HEK293 (cell line): ENCODE measurements around the gene ZNF554.

Experiments
- KLF1 ChIP-seq: fragments of 450-650 bp; formaldehyde crosslinking; IDR thresholded peaks from 2 replicates; pipeline ENCODE4 v1.5.1; 2016; ENCODE audit warnings: missing biosample characterization, missing genetic modification characterization
- OSR2 ChIP-seq: fragments of 450-650 bp; formaldehyde crosslinking; IDR thresholded peaks from 2 replicates; pipeline ENCODE4 v1.5.1; 2016; ENCODE audit warnings: missing biosample characterization, missing genetic modification characterization
- OVOL3 ChIP-seq: fragments of 450-650 bp; formaldehyde crosslinking; IDR thresholded peaks from 2 replicates; pipeline ENCODE4 v1.5.1; 2016; ENCODE audit warnings: missing biosample characterization, missing genetic modification characterization
- SCRT2 ChIP-seq: fragments of 450-650 bp; formaldehyde crosslinking; IDR thresholded peaks from 2 replicates; pipeline ENCODE4 v1.5.1; 2016; ENCODE audit warnings: missing biosample characterization, missing genetic modification characterization
- SP2 ChIP-seq: fragments of 450-650 bp; formaldehyde crosslinking; IDR thresholded peaks from 2 replicates; pipeline ENCODE4 v1.5.1; 2016; ENCODE audit warnings: missing biosample characterization, missing genetic modification characterization
- TCF7L2 ChIP-seq: IDR thresholded peaks from 2 replicates; pipeline ENCODE4 v1.6.1; 2011; ENCODE audit warnings: low read depth, mild to moderate bottlenecking, inconsistent platforms, low read length, moderate library complexity, borderline replicate concordance
- ZNF10 ChIP-seq: fragments of 450-650 bp; formaldehyde crosslinking; IDR thresholded peaks from 2 replicates; pipeline ENCODE4 v1.5.1; 2017; ENCODE audit warnings: missing biosample characterization, missing genetic modification characterization
- ZNF155 ChIP-seq: fragments of 450-650 bp; formaldehyde crosslinking; IDR thresholded peaks from 2 replicates; pipeline ENCODE4 v1.5.1; 2016; ENCODE audit warnings: missing biosample characterization, missing genetic modification characterization
- ZNF16 ChIP-seq: fragments of 450-650 bp; formaldehyde crosslinking; IDR thresholded peaks from 2 replicates; pipeline ENCODE4 v1.5.1; 2016; ENCODE audit warnings: low read depth, missing biosample characterization, missing genetic modification characterization
- ZNF214 ChIP-seq: fragments of 450-650 bp; formaldehyde crosslinking; IDR thresholded peaks from 2 replicates; pipeline ENCODE4 v1.5.1; 2017; ENCODE audit warnings: missing biosample characterization, mild to moderate bottlenecking, missing genetic modification characterization, borderline replicate concordance
- ZNF24 ChIP-seq: fragments of 450-650 bp; formaldehyde crosslinking; IDR thresholded peaks from 2 replicates; pipeline ENCODE4 v1.5.1; 2016; ENCODE audit warnings: missing biosample characterization, missing genetic modification characterization
- ZNF266 ChIP-seq: fragments of 450-650 bp; formaldehyde crosslinking; IDR thresholded peaks from 2 replicates; pipeline ENCODE4 v1.5.1; 2016; ENCODE audit warnings: missing biosample characterization, missing genetic modification characterization, low read depth
- ZNF354C ChIP-seq: fragments of 450-650 bp; formaldehyde crosslinking; IDR thresholded peaks from 2 replicates; pipeline ENCODE4 v1.5.1; 2016; ENCODE audit warnings: missing biosample characterization, missing genetic modification characterization, low read depth, borderline replicate concordance
- ZNF530 ChIP-seq: fragments of 450-650 bp; formaldehyde crosslinking; IDR thresholded peaks from 2 replicates; pipeline ENCODE4 v1.5.1; 2016; ENCODE audit warnings: low read depth, missing biosample characterization, missing genetic modification characterization
- ZNF658 ChIP-seq: fragments of 450-650 bp; formaldehyde crosslinking; IDR thresholded peaks from 2 replicates; pipeline ENCODE4; 2016; ENCODE audit warnings: missing biosample characterization, missing genetic modification characterization
- ZNF677 ChIP-seq: fragments of 450-650 bp; IDR thresholded peaks from 2 replicates; pipeline ENCODE4 v1.5.0; 2018; ENCODE audit warnings: missing biosample characterization, mild to moderate bottlenecking, missing genetic modification characterization, moderate library complexity
- ZNF830 ChIP-seq: fragments of 450-650 bp; IDR thresholded peaks from 2 replicates; pipeline ENCODE4 v1.5.0; 2018; ENCODE audit warnings: missing biosample characterization, missing genetic modification characterization, low read depth, mild to moderate bottlenecking, moderate library complexity
- TF ChIP-seq, protein P1 (sequence below): fragments of 450-650 bp; formaldehyde crosslinking; IDR thresholded peaks from 2 replicates; pipeline ENCODE4 v1.5.0; 2017; ENCODE audit warnings: missing biosample characterization, missing genetic modification characterization, borderline replicate concordance
- TF ChIP-seq, protein P2 (sequence below): IDR thresholded peaks from 2 replicates; pipeline ENCODE4 v1.6.1; 2011; ENCODE audit warnings: mild to moderate bottlenecking, low read depth, low read length, borderline replicate concordance
- TF ChIP-seq, protein P3 (sequence below): fragments of 450-650 bp; formaldehyde crosslinking; IDR thresholded peaks from 2 replicates; pipeline ENCODE4; 2016; ENCODE audit warnings: missing biosample characterization, missing genetic modification characterization
- TF ChIP-seq, protein P4 (sequence below): fragments of 450-650 bp; formaldehyde crosslinking; IDR thresholded peaks from 2 replicates; pipeline ENCODE4 v1.5.1; 2017; ENCODE audit warnings: missing biosample characterization, mild to moderate bottlenecking, missing genetic modification characterization, moderate library complexity
- TF ChIP-seq, protein P5 (sequence below): fragments of 450-650 bp; formaldehyde crosslinking; IDR thresholded peaks from 2 replicates; pipeline ENCODE4 v1.5.1; 2016; ENCODE audit warnings: missing biosample characterization, missing genetic modification characterization
- TF ChIP-seq, protein P6 (sequence below): sonication (generic); formaldehyde crosslinking; IDR thresholded peaks from 2 replicates; pipeline ENCODE4 v1.8.1; 2022; ENCODE audit warnings: mild to moderate bottlenecking, moderate library complexity, missing genetic modification reagents
- TF ChIP-seq, protein P7 (sequence below): fragments of 450-650 bp; formaldehyde crosslinking; IDR thresholded peaks from 2 replicates; pipeline ENCODE4 v1.5.1; 2016; ENCODE audit warnings: missing biosample characterization, missing genetic modification characterization

ZNF554 gene

DNA sequence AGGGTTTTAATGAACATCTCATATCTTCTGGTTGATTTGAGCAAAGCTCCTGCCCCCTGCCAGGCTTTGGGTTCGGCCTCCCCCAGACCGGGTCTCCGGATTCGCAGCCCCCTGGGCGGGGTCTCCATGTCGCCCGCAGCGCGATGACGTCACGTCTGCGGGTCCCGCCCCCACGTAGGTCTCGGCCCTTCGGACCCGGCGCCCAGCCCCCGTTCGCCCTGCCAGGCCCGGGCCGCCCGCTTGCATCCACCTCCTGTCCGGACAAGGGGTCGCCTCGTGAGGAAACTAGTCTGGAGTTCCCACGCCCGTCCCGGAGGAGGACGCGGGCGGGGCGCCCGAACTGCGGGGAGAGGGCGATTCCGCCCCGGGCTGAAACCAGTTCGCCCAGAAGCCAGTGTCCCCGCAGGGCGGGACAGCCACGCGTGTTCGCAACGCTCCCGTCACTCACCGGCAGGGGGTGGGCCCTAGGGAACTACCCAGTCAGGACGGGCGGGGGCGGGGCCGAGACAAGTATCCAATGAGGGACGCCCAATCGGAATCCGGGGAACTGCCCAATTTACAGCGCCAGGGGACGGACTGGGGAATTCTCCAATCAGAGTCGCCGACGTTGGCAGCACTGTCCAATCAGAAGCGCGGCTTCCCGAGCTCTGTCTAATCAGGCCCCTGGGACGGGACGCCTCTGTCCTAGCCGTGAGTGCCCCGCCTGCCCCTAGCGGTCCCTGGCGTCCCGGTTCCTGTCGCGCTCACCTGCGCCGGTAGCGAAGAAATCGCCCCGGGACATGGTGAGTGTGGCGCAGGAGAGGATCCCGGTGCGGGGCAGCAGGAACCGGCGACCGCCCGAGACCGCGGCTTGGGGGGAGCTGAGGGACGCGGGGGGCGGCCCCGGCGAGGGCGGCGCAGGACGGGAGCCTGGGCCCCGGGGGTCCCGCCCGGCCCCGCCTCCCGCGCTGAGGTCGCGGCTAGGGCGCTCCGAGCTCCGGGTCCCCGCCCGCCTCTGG, 21.4 kb downstream of the ZNF554 start, which contains the start of gene ZNF555 (continued):
- TF ChIP-seq SCRT2, result no peak
- TF ChIP-seq ZNF155, result no peak
- peak; percentile 60; the same call in 1 of the 2 replicates for TF ChIP-seq ZNF24 (tag by site-specific recombination)
- TF ChIP-seq ZNF214 (tag by site-specific recombination), result no peak
- TF ChIP-seq, protein P1, sequence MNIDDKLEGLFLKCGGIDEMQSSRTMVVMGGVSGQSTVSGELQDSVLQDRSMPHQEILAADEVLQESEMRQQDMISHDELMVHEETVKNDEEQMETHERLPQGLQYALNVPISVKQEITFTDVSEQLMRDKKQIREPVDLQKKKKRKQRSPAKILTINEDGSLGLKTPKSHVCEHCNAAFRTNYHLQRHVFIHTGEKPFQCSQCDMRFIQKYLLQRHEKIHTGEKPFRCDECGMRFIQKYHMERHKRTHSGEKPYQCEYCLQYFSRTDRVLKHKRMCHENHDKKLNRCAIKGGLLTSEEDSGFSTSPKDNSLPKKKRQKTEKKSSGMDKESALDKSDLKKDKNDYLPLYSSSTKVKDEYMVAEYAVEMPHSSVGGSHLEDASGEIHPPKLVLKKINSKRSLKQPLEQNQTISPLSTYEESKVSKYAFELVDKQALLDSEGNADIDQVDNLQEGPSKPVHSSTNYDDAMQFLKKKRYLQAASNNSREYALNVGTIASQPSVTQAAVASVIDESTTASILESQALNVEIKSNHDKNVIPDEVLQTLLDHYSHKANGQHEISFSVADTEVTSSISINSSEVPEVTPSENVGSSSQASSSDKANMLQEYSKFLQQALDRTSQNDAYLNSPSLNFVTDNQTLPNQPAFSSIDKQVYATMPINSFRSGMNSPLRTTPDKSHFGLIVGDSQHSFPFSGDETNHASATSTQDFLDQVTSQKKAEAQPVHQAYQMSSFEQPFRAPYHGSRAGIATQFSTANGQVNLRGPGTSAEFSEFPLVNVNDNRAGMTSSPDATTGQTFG, result no peak
- TF ChIP-seq ZNF10 (tag by site-specific recombination), result no peak
- TF ChIP-seq, protein P2, sequence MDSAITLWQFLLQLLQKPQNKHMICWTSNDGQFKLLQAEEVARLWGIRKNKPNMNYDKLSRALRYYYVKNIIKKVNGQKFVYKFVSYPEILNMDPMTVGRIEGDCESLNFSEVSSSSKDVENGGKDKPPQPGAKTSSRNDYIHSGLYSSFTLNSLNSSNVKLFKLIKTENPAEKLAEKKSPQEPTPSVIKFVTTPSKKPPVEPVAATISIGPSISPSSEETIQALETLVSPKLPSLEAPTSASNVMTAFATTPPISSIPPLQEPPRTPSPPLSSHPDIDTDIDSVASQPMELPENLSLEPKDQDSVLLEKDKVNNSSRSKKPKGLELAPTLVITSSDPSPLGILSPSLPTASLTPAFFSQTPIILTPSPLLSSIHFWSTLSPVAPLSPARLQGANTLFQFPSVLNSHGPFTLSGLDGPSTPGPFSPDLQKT, result no peak
- TF ChIP-seq SP2 (tag by site-specific recombination), result peak; percentile 96
- TF ChIP-seq KLF1, result peak; percentile 79; the same call in 1 of the 2 replicates
- 0 out of 2 replicates have a peak, but pooled peaks have one; percentile 20 for TF ChIP-seq OSR2 (tag by site-specific recombination)
- TF ChIP-seq, protein P3, sequence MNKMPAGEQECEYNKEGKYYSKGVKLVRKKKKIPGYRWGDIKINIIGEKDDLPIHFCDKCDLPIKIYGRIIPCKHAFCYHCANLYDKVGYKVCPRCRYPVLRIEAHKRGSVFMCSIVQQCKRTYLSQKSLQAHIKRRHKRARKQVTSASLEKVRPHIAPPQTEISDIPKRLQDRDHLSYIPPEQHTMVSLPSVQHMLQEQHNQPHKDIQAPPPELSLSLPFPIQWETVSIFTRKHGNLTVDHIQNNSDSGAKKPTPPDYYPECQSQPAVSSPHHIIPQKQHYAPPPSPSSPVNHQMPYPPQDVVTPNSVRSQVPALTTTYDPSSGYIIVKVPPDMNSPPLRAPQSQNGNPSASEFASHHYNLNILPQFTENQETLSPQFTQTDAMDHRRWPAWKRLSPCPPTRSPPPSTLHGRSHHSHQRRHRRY (tag by site-specific recombination), result no peak; the same call in 1 of the 2 replicates
- TF ChIP-seq ZNF530 (tag by site-specific recombination), result no peak
- TF ChIP-seq, protein P4, sequence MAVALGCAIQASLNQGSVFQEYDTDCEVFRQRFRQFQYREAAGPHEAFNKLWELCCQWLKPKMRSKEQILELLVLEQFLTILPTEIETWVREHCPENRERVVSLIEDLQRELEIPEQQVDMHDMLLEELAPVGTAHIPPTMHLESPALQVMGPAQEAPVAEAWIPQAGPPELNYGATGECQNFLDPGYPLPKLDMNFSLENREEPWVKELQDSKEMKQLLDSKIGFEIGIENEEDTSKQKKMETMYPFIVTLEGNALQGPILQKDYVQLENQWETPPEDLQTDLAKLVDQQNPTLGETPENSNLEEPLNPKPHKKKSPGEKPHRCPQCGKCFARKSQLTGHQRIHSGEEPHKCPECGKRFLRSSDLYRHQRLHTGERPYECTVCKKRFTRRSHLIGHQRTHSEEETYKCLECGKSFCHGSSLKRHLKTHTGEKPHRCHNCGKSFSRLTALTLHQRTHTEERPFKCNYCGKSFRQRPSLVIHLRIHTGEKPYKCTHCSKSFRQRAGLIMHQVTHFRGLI (tag by site-specific recombination), result 0 out of 2 replicates have a peak, but pooled peaks have one; percentile 44
- TF ChIP-seq, protein P5, sequence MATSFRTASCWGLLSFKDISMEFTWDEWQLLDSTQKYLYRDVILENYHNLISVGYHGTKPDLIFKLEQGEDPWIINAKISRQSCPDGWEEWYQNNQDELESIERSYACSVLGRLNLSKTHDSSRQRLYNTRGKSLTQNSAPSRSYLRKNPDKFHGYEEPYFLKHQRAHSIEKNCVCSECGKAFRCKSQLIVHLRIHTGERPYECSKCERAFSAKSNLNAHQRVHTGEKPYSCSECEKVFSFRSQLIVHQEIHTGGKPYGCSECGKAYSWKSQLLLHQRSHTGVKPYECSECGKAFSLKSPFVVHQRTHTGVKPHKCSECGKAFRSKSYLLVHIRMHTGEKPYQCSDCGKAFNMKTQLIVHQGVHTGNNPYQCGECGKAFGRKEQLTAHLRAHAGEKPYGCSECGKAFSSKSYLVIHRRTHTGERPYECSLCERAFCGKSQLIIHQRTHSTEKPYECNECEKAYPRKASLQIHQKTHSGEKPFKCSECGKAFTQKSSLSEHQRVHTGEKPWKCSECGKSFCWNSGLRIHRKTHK, result no peak
- TF ChIP-seq ZNF830, result no peak
- TF ChIP-seq, protein P6, sequence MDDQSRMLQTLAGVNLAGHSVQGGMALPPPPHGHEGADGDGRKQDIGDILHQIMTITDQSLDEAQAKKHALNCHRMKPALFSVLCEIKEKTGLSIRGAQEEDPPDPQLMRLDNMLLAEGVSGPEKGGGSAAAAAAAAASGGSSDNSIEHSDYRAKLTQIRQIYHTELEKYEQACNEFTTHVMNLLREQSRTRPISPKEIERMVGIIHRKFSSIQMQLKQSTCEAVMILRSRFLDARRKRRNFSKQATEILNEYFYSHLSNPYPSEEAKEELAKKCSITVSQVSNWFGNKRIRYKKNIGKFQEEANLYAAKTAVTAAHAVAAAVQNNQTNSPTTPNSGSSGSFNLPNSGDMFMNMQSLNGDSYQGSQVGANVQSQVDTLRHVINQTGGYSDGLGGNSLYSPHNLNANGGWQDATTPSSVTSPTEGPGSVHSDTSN (CRISPR knock-in tag), result peak; percentile 38
- no peak for TF ChIP-seq ZNF266 (tag by site-specific recombination)
- TF ChIP-seq OVOL3 (tag by site-specific recombination), result peak; percentile 64
- no peak for TF ChIP-seq ZNF354C (tag by site-specific recombination)
- TF ChIP-seq, protein P7, sequence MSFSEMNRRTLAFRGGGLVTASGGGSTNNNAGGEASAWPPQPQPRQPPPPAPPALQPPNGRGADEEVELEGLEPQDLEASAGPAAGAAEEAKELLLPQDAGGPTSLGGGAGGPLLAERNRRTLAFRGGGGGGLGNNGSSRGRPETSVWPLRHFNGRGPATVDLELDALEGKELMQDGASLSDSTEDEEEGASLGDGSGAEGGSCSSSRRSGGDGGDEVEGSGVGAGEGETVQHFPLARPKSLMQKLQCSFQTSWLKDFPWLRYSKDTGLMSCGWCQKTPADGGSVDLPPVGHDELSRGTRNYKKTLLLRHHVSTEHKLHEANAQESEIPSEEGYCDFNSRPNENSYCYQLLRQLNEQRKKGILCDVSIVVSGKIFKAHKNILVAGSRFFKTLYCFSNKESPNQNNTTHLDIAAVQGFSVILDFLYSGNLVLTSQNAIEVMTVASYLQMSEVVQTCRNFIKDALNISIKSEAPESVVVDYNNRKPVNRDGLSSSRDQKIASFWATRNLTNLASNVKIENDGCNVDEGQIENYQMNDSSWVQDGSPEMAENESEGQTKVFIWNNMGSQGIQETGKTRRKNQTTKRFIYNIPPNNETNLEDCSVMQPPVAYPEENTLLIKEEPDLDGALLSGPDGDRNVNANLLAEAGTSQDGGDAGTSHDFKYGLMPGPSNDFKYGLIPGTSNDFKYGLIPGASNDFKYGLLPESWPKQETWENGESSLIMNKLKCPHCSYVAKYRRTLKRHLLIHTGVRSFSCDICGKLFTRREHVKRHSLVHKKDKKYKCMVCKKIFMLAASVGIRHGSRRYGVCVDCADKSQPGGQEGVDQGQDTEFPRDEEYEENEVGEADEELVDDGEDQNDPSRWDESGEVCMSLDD (tag by site-specific recombination), result 0 out of 2 replicates have a peak, but pooled peaks have one; percentile 66
- no peak for TF ChIP-seq ZNF16 (tag by site-specific recombination)
- TF ChIP-seq ZNF658 (tag by site-specific recombination), result no peak
- no peak for TF ChIP-seq TCF7L2
- TF ChIP-seq ZNF677 (tag by site-specific recombination), result no peak
